GM19372 (cell line): ENCODE results near the gene VPS52.

Source experiments
- ATAC-seq: cut with Tn5 transposase; IDR thresholded peaks from one replicate; pipeline ENCODE4 v1.9.1; 2021; ENCODE audit warnings: mild to moderate bottlenecking, low read depth, moderate library complexity; ENCODE audit not compliant: unreplicated experiment

The VPS52 gene

GRCh38 chr6:33212857-33213165 lies 58.9 kb downstream of the VPS52 start:
- no peak for ATAC-seq

GRCh38 chr6:33211666-33212422 lies 59.8 kb downstream of the VPS52 start:
- ATAC-seq = no peak

GRCh38 chr6:33211136-33211535 lies 60.5 kb downstream of the VPS52 start:
- ATAC-seq = no peak

DNA sequence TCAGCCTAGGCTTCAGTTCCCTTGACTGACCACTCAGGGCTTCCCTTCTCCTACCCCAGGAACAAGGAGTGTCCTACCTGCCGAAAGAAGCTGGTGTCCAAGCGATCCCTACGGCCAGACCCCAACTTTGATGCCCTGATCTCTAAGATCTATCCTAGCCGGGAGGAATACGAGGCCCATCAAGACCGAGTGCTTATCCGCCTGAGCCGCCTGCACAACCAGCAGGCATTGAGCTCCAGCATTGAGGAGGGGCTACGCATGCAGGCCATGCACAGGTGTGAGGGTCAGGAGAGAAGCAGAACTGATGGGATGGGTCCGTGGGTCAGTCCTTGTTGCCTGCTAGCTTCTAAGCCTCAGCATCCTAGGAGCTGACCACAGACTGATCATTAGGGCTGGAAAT lies 61.8 kb downstream of the VPS52 start:
- no peak for ATAC-seq

DNA sequence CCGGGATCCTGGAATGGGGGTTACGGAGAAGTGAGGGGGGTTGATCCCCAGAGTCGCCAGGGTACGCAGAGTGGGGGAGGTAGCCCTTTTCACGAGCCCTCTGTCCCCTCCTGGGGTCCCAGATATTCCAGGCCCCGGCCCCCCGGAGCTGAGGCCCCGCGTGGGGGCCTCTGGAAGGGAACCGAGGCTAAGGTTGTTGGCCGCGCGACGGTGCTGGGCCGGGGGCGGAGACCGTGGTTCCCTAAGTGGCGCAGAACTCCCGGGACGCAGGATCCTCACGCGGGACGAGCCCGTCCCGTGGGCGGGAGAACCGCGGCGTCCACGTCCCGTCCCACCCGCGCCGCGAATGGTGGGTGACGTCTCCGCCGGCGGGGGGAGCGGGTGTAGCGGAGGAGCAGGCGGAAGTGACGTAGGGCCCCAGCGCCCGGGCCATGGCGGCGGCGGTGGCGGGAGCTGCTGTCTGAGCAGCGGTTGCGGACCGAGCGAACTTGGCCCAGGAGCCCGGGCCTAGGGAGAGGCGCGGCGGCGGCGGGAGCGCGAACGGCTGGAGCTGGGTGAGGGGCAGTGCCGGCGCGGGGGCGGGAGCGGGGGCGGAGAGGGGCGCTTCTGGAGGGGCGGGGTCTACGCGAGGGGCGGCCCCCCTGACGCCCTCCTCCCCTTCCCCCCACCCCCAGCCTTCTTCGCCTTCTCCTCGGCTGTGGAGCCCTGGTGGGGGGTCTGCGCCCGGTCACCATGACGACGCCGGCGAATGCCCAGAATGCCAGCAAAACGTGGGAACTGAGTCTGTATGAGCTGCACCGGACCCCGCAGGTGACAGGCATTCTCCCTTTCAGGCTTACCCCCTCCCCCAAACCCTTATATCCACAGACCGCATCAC lies 63.3 kb downstream of the VPS52 start, which contains the start of gene RING1:
Gene RING1 (plus strand): TSS at position 410 of the 877 bp plus-strand sequence. CDS start 323 bp downstream, at position 733.
- peak; percentile 61 for ATAC-seq

- ATAC-seq = no peak
Observed at GRCh38 chr6:33207552-33208090, 64.1 kb downstream of the VPS52 start.

DNA sequence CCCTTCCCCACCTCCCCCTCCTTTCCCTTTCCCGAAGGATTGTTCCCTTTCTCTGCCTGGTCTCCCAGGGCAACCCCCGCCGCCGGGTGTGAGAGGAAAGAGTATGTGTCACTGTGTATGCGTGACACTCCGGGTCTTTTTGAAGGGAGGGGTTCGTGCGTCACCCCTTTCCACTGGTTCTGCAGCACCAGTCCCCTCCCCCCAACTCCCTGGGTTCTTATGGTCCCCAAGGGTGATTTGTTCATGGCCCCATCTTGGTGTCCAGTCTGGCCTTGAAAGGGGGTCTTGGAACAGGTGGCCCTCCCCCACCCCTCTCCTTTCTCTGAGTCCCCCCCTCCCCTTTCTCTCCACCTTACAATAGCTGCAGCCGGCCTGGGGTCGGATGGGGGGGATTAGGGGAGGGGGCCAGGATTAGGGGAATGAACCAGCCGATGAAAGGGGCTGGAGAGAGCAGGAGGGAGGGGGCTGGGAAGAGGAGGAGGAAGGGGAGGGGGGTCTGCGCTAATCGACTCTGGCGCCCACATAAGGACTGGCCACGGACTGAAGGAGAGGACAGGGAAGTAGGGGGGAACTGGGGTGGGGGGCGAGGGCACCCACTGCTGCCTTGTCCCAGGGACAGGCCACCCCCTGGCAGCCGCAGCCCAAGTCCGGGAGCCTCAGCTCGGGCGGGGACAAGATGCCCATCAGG lies 64.7 kb downstream of the VPS52 start:
- ATAC-seq = no peak

DNA sequence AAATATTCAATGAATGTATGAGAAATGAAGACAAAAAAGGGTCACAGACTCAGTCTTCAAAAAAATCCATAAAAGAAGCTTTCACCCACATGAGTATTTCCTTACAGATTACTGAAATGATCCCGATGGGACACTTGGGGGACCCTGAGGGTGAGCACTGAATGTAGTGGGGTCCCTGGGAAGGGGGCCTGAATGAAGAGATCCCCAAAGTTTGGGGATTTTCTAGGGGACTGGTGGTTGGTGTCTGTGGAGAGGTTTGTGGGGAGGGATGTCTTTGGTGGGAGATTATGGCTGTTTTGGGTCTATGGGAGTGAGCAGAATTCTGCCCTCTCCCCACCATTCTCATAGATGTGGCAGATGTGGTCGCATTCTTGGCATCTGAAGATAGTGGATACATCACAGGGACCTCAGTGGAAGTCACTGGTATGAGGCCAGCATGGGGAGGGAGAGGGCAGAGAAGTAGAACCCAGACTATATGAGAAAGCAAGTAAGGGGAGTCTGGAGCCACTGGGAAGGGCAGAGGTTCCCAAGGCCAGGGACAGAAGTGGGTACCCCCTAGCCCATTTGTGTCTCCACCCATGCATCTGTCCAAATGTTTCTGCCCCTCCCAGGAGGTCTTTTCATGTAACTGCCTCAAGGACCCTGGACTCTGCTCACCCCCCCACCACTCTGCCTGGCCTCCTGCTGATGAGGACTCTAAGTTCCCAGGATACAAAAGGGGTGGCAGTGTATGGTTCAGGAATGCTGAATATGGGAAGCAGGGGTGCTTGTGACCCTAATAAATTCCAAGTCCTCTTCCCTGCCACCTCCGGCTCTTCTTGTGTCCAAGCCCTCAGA lies 65.4 kb downstream of the VPS52 start:
- ATAC-seq = no peak

- ATAC-seq = no peak
Observed at GRCh38 chr6:33205191-33206026, 66.3 kb downstream of the VPS52 start.

DNA sequence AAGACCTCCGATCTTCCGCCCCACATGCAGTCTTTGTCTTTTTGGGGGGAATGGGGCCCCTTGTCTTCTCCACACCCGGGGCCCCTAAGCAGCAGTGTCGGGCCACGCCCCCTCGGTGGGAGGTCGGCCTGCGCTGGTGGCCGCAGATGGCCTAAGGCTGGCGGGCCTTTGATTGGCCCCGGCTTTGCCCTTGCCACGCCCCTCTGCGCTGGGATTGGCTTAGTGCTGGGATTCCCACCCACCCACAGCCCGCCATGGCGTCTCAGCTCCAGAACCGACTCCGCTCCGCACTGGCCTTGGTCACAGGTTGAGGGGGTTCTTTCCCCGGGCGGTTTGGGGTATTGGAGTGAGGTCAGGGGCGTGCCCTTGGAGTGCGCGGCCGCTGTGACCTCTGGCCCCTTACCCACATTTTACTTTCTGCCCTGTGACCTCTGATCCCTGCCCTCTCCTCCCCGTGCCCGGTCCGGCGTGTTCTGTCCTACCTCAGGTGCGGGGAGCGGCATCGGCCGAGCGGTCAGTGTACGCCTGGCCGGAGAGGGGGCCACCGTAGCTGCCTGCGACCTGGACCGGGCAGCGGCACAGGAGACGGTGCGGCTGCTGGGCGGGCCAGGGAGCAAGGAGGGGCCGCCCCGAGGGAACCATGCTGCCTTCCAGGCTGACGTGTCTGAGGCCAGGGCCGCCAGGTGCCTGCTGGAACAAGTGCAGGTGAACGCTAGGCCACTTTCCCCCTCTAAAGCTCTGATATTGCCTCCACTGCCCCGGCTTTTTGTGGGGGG lies 67.1 kb downstream of the VPS52 start, which contains the start of gene HSD17B8:
Gene HSD17B8 (plus strand): TSS at position 241 of the 776 bp plus-strand sequence. CDS start 14 bp downstream, at position 255.
- ATAC-seq = no peak

DNA sequence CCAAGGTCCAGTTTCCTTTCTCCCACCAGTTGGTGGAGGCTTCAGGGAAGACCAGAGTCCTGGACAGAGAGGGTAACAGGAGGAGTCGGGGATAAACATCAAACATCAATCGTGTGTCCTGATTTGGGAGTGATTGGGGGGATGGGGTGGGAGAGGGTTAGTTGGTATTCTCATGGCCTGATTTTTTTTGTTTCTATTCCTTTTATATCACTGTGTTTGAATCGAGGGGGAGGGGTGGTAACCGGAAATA lies 67.6 kb downstream of the VPS52 start:
- no peak for ATAC-seq

GRCh38 chr6:33203443-33204164 lies 68.1 kb downstream of the VPS52 start:
- no peak for ATAC-seq

DNA sequence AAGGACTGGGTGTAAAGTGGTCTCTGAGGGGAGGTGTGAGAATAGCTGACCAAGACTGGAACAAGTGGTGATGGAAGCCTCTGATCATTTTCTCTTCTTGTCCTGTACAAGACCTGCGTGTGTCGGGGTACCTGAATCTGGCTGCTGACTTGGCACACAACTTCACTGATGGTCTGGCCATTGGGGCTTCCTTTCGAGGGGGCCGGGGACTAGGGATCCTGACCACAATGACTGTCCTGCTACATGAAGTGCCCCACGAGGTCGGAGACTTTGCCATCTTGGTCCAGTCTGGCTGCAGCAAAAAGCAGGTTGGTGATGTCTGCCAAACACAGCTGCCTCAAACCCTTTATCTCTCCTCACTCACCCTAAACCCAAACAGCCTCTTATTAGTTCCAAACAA lies 68.9 kb downstream of the VPS52 start:
- ATAC-seq = no peak

DNA sequence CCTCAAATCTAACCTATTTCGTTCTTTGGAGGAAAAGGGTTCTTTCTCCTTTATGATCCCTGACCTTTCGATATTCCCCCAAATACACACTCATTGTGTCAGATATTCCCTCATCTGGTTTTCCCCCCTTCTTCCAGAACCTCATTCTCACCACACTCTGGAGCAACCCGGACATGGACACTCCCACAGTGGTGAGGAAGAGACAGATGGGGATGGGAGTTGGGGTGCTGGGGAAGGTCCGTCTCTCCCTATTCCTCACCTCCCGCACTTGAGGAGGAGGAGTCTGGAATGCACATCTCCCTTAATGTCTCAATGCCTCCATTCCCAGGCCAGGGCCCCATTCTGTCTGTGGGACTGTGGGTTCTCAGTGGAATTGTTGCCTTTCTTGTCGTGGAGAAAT lies 69.7 kb downstream of the VPS52 start:
- ATAC-seq = no peak

GRCh38 chr6:33201147-33201545 lies 70.5 kb downstream of the VPS52 start:
- no peak for ATAC-seq
